ENCODE data around the gene PPP1R1B.

Gene PPP1R1B

DNA sequence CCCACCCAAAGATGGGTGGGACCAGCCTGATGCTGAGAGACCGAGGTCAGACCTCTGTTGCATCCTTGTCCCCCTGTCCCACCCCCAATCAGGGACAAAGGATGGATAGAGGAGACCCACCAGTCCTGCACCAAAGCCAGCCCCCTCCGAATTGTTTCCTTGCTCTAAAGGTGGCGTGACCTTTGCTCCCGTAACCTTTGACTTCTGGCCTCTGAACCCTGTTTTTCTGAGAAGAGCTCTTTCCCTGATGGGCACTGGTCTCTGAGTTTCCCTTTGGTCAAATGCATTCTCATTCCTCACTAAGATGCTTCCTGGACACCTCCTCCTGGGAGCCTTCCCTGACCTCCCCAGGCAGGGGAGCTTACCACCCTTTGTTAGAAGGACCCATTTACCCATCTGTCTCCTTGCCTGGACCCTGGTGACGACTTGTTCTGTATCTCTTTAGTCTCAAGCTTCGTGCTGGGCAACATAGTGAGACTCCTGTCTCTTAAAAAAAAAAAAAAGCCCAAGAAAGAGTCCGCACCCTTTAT lies 13.8 kb upstream of the PPP1R1B start:
- TF ChIP-seq, protein P1, sequence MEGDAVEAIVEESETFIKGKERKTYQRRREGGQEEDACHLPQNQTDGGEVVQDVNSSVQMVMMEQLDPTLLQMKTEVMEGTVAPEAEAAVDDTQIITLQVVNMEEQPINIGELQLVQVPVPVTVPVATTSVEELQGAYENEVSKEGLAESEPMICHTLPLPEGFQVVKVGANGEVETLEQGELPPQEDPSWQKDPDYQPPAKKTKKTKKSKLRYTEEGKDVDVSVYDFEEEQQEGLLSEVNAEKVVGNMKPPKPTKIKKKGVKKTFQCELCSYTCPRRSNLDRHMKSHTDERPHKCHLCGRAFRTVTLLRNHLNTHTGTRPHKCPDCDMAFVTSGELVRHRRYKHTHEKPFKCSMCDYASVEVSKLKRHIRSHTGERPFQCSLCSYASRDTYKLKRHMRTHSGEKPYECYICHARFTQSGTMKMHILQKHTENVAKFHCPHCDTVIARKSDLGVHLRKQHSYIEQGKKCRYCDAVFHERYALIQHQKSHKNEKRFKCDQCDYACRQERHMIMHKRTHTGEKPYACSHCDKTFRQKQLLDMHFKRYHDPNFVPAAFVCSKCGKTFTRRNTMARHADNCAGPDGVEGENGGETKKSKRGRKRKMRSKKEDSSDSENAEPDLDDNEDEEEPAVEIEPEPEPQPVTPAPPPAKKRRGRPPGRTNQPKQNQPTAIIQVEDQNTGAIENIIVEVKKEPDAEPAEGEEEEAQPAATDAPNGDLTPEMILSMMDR (IDR thresholded peaks at IDR 0.05; ENCODE audit: extremely low read depth, missing control alignments) = no peak
- DNase-seq (ENCODE audit: low spot score) = no peak

DNA sequence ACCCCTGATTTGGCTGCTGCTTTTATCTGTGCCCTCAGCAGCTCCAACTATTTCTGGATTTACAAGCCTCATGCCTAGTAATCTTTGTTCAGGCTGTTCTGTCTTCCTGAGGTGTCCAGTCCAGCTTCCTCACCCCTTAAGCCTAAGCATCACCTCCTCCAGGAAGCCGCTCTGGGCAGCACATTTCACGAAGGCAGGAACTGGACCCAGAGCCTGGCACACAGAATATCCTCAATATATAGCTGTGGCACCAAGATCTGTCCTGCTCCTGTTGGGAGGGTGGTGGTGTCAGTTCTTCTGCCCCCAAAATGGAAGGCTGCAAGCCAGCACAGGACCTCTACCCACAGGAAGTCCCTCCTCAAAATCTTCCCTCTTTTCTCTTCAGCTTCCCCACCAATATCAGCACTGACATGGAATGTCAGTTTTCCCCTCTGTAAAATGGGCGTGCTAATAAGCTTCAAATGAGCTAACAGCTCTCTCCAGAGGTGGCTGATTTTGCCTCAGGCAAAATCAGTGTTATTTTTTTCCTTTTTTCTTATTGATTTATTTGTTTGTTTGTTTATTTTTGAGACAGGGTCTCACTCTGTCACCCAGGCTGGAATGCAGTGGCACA lies 12.1 kb upstream of the PPP1R1B start:
- no peak for DNase-seq (ENCODE audit: low spot score)
- TF ChIP-seq, protein P1 (IDR thresholded peaks at IDR 0.05; ENCODE audit: extremely low read depth, missing control alignments) = no peak

DNA sequence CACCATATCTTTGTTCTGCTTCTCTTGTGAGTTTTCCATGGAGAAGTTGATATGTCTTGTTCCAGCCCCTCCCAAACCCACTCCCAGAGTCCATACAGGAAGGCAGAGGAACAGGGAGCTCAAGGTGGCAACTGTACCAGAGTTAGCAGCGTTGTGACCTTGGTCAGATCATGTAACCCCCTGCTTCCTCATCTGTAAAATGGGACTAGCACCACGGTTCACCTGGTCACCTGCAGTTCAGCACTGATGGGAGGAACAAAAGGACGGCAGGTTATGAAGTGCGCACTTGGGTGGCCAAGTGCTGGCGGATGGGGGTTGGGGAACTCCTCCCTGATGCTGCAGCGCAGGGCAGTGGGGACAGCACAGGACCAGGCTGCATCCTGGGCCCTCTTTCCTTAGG lies 11.3 kb upstream of the PPP1R1B start:
- DNase-seq (ENCODE audit: low spot score) = no peak
- TF ChIP-seq, protein P1 (IDR thresholded peaks at IDR 0.05; ENCODE audit: extremely low read depth, missing control alignments) = no peak

DNA sequence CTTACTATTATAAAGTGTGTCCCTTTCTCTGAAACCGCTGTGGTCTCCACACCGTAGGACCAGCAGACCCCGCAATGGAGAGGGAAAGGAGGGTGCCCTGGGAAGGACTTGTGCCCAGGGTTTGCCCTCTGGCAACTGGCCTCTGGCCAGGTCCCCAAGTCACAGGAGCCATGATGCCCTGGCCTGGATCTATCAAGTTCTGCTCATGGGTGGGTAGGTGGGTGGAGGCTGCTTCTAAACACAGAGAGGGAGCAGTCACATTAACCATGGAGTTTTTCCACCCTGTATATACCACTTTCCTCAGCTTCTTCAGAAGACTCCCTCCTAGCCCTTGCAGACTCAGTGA lies 9.7 kb upstream of the PPP1R1B start:
- no peak for DNase-seq (ENCODE audit: low spot score)
- TF ChIP-seq, protein P1 (IDR thresholded peaks at IDR 0.05; ENCODE audit: extremely low read depth, missing control alignments) = no peak

DNA sequence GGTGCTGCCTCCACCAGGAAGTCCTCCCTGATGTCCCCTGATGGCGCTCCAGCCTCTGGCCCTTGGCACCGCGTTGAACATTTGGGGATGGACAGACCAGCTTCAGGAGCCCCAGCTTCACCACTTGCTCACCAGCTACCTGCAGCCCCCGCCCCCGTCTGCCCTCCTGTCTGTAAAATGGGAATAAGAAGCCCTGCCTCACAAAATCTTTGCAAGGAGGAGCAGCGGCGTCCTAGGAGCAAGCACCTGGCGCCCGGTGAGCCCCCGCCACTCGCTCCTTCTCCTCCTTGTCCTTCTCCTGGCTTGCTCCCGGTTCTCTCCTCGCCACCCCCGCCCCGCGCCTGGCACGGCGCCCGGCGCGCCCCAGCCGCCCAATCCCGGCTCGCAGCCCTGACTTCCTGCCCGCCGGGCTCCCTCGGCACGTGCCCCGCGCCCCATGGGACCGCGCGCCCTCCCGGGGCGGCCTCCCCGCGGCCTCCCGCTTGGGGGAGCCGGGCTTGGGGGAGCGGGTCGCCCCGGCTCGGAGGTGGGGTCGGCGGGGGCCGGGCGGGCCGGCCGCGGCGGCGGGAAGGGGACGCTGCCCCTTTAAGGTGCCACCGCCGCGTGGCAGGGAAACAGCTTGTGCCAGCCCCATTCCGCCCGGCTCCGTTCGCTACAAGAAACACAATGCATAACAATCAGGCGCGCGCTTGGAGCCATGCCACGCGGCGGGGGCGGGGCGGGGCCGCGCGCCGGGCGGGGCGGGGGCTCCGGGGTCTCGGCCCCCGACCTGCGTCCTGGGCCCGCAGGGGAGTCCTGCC lies 9.1 kb upstream of the PPP1R1B start:
- DNase-seq (ENCODE audit: low spot score) = no peak
- TF ChIP-seq, protein P1 (IDR thresholded peaks at IDR 0.05; ENCODE audit: extremely low read depth, missing control alignments) = no peak

DNA sequence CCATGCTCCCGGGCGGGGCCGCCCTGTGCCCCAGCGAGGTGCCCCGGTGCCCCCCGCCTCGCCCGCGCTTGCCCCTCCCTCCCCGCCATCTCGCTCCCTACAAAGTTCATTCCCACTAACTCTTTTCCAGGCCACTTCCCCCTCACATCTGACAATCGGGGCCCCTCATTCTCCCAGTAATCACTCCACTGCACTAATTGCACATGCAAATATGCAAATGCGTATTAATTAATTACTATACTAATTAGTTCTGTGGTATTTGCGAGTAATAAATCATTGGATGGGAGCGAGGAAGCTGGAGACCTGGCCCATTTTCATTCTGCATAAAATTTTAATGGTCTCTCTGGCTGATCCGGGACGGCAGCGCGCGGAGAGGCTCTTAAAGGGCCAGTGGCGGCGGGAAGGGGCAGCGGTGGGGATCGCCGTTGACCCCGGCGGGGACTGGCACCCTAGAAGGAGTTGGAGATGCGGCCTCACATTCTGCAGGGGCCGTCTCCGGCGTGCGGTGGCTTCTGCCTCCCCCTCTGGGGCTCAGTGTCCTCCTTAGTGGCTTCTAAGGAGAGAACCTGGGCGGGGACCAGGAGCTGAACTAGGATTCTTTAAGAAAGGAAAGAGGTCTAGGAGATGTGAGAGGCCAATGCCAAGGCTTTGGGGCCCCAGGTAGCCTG lies 8.4 kb upstream of the PPP1R1B start:
- TF ChIP-seq, protein P1 (IDR thresholded peaks at IDR 0.05; ENCODE audit: extremely low read depth, missing control alignments) = no peak
- DNase-seq (ENCODE audit: low spot score) = no peak

Measured in GM20000 (cell line).